ENCODE results near the gene TUBGCP6.

TUBGCP6 gene

GRCh38 chr22:50252082-50253045, 7.5 kb upstream of the TUBGCP6 start:
- H3K4me3 ChIP-seq (ENCODE audit: low read length) = no peak overlapping the region
- TF ChIP-seq ZNF274 (IDR thresholded peaks at IDR 0.05; ENCODE audit: low read depth, low read length) = no peak

- TF ChIP-seq ZNF274 (IDR thresholded peaks at IDR 0.05; ENCODE audit: low read depth, low read length) = no peak
- H3K4me3 ChIP-seq (ENCODE audit: low read length) = no peak overlapping the region; the same call in 1 of the 2 replicates
Observed at GRCh38 chr22:50251477-50252081, 6.8 kb upstream of the TUBGCP6 start.

- no peak for TF ChIP-seq ZNF274 (IDR thresholded peaks at IDR 0.05; ENCODE audit: low read depth, low read length)
- H3K4me3 ChIP-seq (ENCODE audit: low read length) = peak within 1 kb of the TSS; percentile 72
Observed at GRCh38 chr22:50250555-50251476, 6.0 kb upstream of the TUBGCP6 start, which contains the start of gene HDAC10. HDAC10 (minus strand) TSS chr22:50251265; CDS start chr22:50251032, 233 bp downstream.

DNA sequence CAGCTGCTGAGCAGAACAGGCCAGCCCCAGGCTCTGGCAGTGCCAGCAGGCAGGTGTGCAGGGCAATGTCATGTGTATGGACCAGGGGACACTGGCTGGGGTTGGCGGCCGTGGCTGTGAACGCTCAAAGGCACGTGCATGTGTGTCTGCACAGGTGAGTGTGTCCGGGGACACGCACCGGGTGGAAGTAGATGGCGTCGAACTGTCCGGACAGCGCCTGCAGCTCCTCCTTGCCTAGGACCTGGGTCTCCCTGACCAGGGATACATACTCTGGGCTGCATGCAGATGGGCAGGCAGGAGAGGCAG, 5.4 kb upstream of the TUBGCP6 start:
- H3K4me3 ChIP-seq (ENCODE audit: low read length) = peak overlapping the region; percentile 72; the same call in 1 of the 2 replicates
- no peak for TF ChIP-seq ZNF274 (IDR thresholded peaks at IDR 0.05; ENCODE audit: low read depth, low read length)

- no peak for TF ChIP-seq ZNF274 (IDR thresholded peaks at IDR 0.05; ENCODE audit: low read depth, low read length)
- peak overlapping the region; percentile 72; the same call in 1 of the 2 replicates for H3K4me3 ChIP-seq (ENCODE audit: low read length)
Observed at GRCh38 chr22:50249341-50250248, 4.8 kb upstream of the TUBGCP6 start.

DNA sequence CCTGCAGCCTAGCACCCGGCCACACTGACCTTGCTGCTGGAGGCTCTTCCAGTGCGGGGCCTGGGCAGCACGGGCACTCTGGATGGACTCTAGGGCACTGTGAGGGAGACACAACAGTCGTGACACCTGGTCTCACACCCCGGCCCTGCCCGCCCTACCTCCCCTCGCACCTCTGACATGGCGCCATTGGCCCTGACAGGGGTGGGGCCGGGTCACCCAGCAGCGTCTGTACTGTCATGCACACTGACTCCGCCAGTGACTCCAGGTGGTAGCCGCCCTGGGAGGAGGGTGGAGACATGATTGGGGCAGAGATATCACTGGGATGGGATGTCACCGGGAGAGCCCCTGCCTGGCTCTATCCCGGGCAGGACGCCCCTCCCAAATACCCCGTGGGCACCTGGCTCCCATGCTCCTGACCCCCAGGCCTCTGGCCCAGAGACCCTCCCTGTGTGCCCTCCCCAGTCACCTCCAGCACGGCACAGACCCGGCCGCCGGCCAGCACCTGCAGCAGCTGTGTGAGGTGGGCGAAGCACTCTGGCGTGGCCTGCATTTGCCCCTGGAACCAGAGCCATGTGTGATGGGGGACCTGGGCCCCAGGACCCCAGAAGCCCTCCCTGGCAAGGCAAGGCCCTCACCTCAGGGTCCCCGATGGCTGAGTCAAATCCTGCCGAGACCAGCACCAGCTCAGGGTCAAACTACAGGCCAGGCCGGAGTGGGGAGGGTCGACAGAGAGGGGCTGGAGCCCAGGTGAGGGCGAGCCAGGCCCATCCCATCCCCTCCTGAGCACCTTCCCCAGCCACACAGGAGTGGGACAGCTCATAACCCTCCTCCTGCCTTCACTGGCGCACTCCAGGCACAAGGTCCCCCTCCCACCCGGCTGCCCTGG, 3.6 kb upstream of the TUBGCP6 start:
- H3K4me3 ChIP-seq (ENCODE audit: low read length) = no peak overlapping the region
- no peak for TF ChIP-seq ZNF274 (IDR thresholded peaks at IDR 0.05; ENCODE audit: low read depth, low read length)

- no peak for TF ChIP-seq ZNF274 (IDR thresholded peaks at IDR 0.05; ENCODE audit: low read depth, low read length)
- no peak overlapping the region for H3K4me3 ChIP-seq (ENCODE audit: low read length)
Observed at GRCh38 chr22:50247748-50248147, 2.9 kb upstream of the TUBGCP6 start.

DNA sequence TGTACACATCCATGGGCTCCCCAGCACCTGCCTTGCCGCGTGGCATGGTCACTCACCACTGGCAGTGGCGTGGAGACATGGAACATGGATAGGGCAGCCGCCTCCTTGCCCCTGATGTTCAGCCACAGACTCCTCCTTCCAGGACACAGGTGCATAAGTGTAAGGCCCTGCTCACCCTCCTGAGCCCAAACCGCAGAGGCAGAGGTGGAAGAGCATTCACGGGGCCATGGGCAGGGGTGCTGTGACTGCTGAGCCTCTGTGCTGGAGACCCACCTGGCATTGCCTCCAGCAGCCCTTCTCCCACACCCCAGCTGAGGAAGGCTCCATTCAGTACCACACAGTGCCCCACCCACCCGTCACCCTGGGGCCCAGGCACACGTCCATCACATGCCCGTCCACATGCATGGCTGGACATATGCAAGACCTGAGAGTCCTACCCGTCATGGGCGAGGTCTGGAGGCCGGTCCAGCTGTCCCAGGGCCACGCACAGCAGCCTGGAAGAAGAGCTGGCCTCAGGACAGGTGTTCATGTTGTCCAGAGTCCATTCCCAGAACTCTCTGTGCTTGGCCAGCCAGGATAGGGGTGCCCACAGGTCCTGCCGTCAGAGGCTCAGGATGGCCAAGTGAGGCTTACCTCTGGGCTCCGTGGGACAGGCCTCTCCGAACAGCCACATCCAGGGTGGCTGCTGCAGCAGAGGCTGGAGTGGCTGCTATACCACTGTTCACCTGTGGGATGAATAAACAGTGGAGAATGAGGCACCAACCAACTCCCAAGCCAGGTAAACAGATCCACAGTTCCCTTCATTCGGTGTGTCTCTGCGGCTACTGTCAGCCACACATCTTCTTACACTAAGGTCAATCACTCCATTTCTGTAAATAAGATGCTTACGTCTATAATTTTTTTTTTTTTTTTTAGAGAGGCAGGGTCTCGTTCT, 1.7 kb upstream of the TUBGCP6 start:
- no peak overlapping the region for H3K4me3 ChIP-seq (ENCODE audit: low read length)
- no peak for TF ChIP-seq ZNF274 (IDR thresholded peaks at IDR 0.05; ENCODE audit: low read depth, low read length)

- H3K4me3 ChIP-seq (ENCODE audit: low read length) = peak overlapping the region; percentile 81
- no peak for TF ChIP-seq ZNF274 (IDR thresholded peaks at IDR 0.05; ENCODE audit: low read depth, low read length)
Observed at GRCh38 chr22:50245214-50246072, 620 bp upstream of the TUBGCP6 start.

GRCh38 chr22:50243685-50244419, 971 bp downstream of the TUBGCP6 start:
- TF ChIP-seq ZNF274 (IDR thresholded peaks at IDR 0.05; ENCODE audit: low read depth, low read length) = no peak
- peak overlapping the region; percentile 81 for H3K4me3 ChIP-seq (ENCODE audit: low read length)

Measured in GM08714 (cell line).